ENCODE results near the gene CATSPERD.
"Not testable (repeated sequence)": the region's sequence is repeated elsewhere in the genome, so short reads cannot be mapped to it uniquely, and the experiment has no call there.

The CATSPERD gene

GRCh38 chr19:5686647-5687359, 33.6 kb upstream of the CATSPERD start:
- TF ChIP-seq CTCF (IDR thresholded peaks at IDR 0.05; ENCODE audit: low read depth, low read length): peak; percentile 78
- peak overlapping the region; percentile 61 for H3K4me3 ChIP-seq (ENCODE audit: low read depth, low read length)

- no peak for TF ChIP-seq CTCF (IDR thresholded peaks at IDR 0.05; ENCODE audit: low read depth, low read length)
- H3K4me3 ChIP-seq (ENCODE audit: low read depth, low read length): peak overlapping the region; percentile 61; the same call in 1 of the 2 replicates
Observed at GRCh38 chr19:5687360-5688198, 32.9 kb upstream of the CATSPERD start.

- not testable (repeated sequence) for H3K4me3 ChIP-seq (ENCODE audit: low read depth, low read length)
Observed at GRCh38 chr19:5688262-5688881, 32.1 kb upstream of the CATSPERD start.

GRCh38 chr19:5690125-5690954, 30.1 kb upstream of the CATSPERD start, which contains the start of gene RPL36:
TSS of gene RPL36 (plus strand) at chr19:5690295. CDS start at chr19:5690508, 213 bp downstream.
- TF ChIP-seq CTCF (IDR thresholded peaks at IDR 0.05; ENCODE audit: low read depth, low read length): peak; percentile 96
- H3K4me3 ChIP-seq (ENCODE audit: low read depth, low read length): peak within 1 kb of the TSS; percentile 91

- TF ChIP-seq CTCF (IDR thresholded peaks at IDR 0.05; ENCODE audit: low read depth, low read length): no peak
- H3K4me3 ChIP-seq (ENCODE audit: low read depth, low read length): peak overlapping the region; percentile 91
Observed at GRCh38 chr19:5690955-5691821, 29.2 kb upstream of the CATSPERD start.

GRCh38 chr19:5691822-5692722, 28.4 kb upstream of the CATSPERD start:
- peak overlapping the region; percentile 91 for H3K4me3 ChIP-seq (ENCODE audit: low read depth, low read length)
- TF ChIP-seq CTCF (IDR thresholded peaks at IDR 0.05; ENCODE audit: low read depth, low read length): no peak
